ENCODE data around the gene FTCD.

Gene FTCD

GRCh38 chr21:46129846-46130651 lies 25.3 kb downstream of the FTCD start:
- Histone ChIP-seq H3K4me2 (no peak overlapping the region), H3K9me3 (replicated peaks in 1 of 11) (no peaks in the 10 kb centered on the region), H3K4me1 (peaks cover 0 to 35% (median 21%) of the 10 kb centered on the region in 10 experiments; a peak in 18 of 20 replicates), H4K20me1 (peaks cover 0 to 47% (median 12%) of the 10 kb centered on the region in 11 experiments; a peak in 13 of 22 replicates), H3K27ac (no peak overlapping the region), H3K9ac (no peak overlapping the region), H3K27me3 (peaks cover 0 to 13% (median 0%) of the 10 kb centered on the region in 11 experiments; a peak in 2 of 22 replicates), H3K4me3 (no peak overlapping the region), H3K36me3 (no peaks in the 10 kb centered on the region)
- no peak for TF ChIP-seq Cebpa-rat (IDR thresholded peaks at IDR 0.05)

- peaks cover 0 to 47% (median 12%) of the 10 kb centered on the region in 11 experiments; a peak in 13 of 22 replicates for H4K20me1 ChIP-seq
- H3K9ac ChIP-seq = no peak overlapping the region
- H3K4me3 ChIP-seq = no peak overlapping the region
- H3K27ac ChIP-seq = no peak overlapping the region
- no peaks in the 10 kb centered on the region for H3K9me3 ChIP-seq (replicated peaks in 1 of 11)
- no peak for TF ChIP-seq Cebpa-rat (IDR thresholded peaks at IDR 0.05)
- peaks cover 0 to 13% (median 0%) of the 10 kb centered on the region in 11 experiments; a peak in 2 of 22 replicates for H3K27me3 ChIP-seq
- H3K4me2 ChIP-seq = no peak overlapping the region
- H3K36me3 ChIP-seq = no peaks in the 10 kb centered on the region
- peaks cover 0 to 39% (median 21%) of the 10 kb centered on the region in 10 experiments; a peak in 18 of 20 replicates for H3K4me1 ChIP-seq
These were observed 26.3 kb downstream of the FTCD start for GRCh38 chr21:46128933-46129571.

GRCh38 chr21:46128106-46128932 lies 27.1 kb downstream of the FTCD start:
- TF ChIP-seq Cebpa-rat (IDR thresholded peaks at IDR 0.05) = no peak
- Histone ChIP-seq H3K36me3 (no peaks in the 10 kb centered on the region), H3K27ac (no peak overlapping the region), H4K20me1 (peaks cover 0 to 47% (median 12%) of the 10 kb centered on the region in 11 experiments; a peak in 13 of 22 replicates), H3K4me2 (peak overlapping the region in 6 of 11 experiments; percentile 81 to 90 (median 84); a peak in 8 of 22 replicates), H3K9ac (no peak overlapping the region), H3K9me3 (replicated peaks in 1 of 11) (no peaks in the 10 kb centered on the region), H3K4me3 (no peak overlapping the region), H3K27me3 (peaks cover 0 to 13% (median 0%) of the 10 kb centered on the region in 11 experiments; a peak in 2 of 22 replicates), H3K4me1 (peaks cover 0 to 39% (median 21%) of the 10 kb centered on the region in 10 experiments; a peak in 18 of 20 replicates)

- peaks cover 0 to 47% (median 12%) of the 10 kb centered on the region in 11 experiments; a peak in 13 of 22 replicates for H4K20me1 ChIP-seq
- H3K4me3 ChIP-seq = no peak overlapping the region
- H3K36me3 ChIP-seq = no peaks in the 10 kb centered on the region
- H3K4me2 ChIP-seq = peak overlapping the region in 10 of 11 experiments; percentile 16 to 90 (median 82); a peak in 19 of 22 replicates
- H3K9me3 ChIP-seq (replicated peaks in 1 of 11) = no peaks in the 10 kb centered on the region
- H3K27me3 ChIP-seq = peaks cover 0 to 13% (median 0%) of the 10 kb centered on the region in 11 experiments; a peak in 2 of 22 replicates
- H3K4me1 ChIP-seq = peaks cover 0 to 39% (median 21%) of the 10 kb centered on the region in 10 experiments; a peak in 18 of 20 replicates
- peak overlapping the region in 4 of 11 experiments; percentile 2 to 33 (median 16); a peak in 2 of 22 replicates for H3K9ac ChIP-seq
- no peak for TF ChIP-seq Cebpa-rat (IDR thresholded peaks at IDR 0.05)
- no peak overlapping the region for H3K27ac ChIP-seq
These were observed 27.9 kb downstream of the FTCD start for GRCh38 chr21:46127239-46128105.

GRCh38 chr21:46126309-46127238 lies 28.8 kb downstream of the FTCD start:
- H3K27ac ChIP-seq = no peak overlapping the region
- H3K4me1 ChIP-seq = peaks cover 0 to 39% (median 21%) of the 10 kb centered on the region in 10 experiments; a peak in 18 of 20 replicates
- TF ChIP-seq Cebpa-rat (IDR thresholded peaks at IDR 0.05) = no peak
- H3K9ac ChIP-seq = peak overlapping the region in 4 of 11 experiments; percentile 2 to 33 (median 18); a peak in 3 of 22 replicates
- peaks cover 0 to 45% (median 12%) of the 10 kb centered on the region in 11 experiments; a peak in 13 of 22 replicates for H4K20me1 ChIP-seq
- H3K4me2 ChIP-seq = peak overlapping the region in 10 of 11 experiments; percentile 16 to 90 (median 82); a peak in 19 of 22 replicates
- no peaks in the 10 kb centered on the region for H3K36me3 ChIP-seq
- no peak overlapping the region for H3K4me3 ChIP-seq
- H3K27me3 ChIP-seq = peaks cover 0 to 13% (median 0%) of the 10 kb centered on the region in 11 experiments; a peak in 2 of 22 replicates
- no peaks in the 10 kb centered on the region for H3K9me3 ChIP-seq (replicated peaks in 1 of 11)

GRCh38 chr21:46125846-46126301 lies 29.5 kb downstream of the FTCD start:
- H3K36me3 ChIP-seq = no peaks in the 10 kb centered on the region

More at GRCh38 chr21:46125846-46126301, 29.5 kb downstream of the FTCD start:
- Histone ChIP-seq H3K9ac (no peak overlapping the region), H3K27ac (no peak overlapping the region), H3K9me3 (replicated peaks in 1 of 11) (no peaks in the 10 kb centered on the region), H3K4me2 (peak overlapping the region in 9 of 11 experiments; percentile 57 to 90 (median 82); a peak in 17 of 22 replicates), H3K4me1 (peaks cover 0 to 40% (median 22%) of the 10 kb centered on the region in 10 experiments; a peak in 18 of 20 replicates), H3K27me3 (peaks cover 0 to 13% (median 0%) of the 10 kb centered on the region in 11 experiments; a peak in 2 of 22 replicates), H3K4me3 (no peak overlapping the region), H4K20me1 (peaks cover 0 to 42% (median 12%) of the 10 kb centered on the region in 11 experiments; a peak in 13 of 22 replicates)
- no peak for TF ChIP-seq Cebpa-rat (IDR thresholded peaks at IDR 0.05)
